ENCODE data around the gene RGL2.
A peak's percentile ranks its signal among the peaks of the same experiment; 100 is the strongest.
"Not testable (repeated sequence)": the region's sequence is repeated elsewhere in the genome, so short reads cannot be mapped to it uniquely, and the experiment has no call there.

RGL2 gene

DNA sequence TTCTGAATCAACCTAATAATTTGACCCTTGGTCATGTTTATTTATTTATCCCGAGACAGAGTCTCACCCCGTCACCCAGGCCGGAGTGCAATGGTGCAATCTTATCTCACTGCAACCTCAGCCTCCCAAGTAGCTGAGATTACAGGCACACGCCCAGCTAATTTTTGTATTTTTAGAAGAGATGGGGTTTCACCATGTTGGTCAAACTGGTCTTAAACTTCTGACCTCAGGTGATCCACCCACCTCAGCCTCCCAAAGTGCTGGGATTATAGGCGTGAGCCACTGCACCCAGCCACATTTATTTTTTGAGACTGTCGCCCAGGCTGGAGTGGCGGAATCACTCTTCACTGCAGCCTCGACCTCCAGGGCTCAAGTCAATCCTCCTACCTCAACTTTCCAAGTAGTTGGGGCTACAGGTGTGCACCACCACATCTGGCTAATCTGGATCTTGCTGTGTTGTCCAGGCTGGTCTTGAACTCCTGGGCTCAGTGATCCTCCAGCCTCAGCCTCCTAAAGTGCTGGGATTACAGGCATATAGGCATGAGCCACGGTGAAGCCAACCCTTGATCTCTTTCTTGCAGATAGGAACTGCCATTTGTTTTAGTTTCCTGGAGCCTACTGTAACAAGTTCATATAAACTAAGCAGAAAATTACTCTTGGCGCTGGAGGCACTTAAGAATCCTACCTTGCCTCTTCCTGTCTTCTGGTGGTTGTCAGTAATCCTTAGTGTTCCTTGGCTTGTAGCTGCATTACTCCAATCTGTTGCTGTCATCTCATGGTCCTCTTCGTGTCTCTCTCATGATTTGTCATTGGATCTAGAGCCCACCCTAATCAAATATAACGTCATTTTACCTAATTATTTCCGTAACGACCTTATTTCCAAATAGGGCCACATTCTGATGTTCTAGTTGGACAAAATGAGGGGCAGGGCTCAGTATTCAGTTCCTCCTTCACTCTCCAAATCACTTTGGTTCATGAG, 24.5 kb downstream of the RGL2 start:
- DNase-seq (ENCODE audit: low spot score), result no peak

DNA sequence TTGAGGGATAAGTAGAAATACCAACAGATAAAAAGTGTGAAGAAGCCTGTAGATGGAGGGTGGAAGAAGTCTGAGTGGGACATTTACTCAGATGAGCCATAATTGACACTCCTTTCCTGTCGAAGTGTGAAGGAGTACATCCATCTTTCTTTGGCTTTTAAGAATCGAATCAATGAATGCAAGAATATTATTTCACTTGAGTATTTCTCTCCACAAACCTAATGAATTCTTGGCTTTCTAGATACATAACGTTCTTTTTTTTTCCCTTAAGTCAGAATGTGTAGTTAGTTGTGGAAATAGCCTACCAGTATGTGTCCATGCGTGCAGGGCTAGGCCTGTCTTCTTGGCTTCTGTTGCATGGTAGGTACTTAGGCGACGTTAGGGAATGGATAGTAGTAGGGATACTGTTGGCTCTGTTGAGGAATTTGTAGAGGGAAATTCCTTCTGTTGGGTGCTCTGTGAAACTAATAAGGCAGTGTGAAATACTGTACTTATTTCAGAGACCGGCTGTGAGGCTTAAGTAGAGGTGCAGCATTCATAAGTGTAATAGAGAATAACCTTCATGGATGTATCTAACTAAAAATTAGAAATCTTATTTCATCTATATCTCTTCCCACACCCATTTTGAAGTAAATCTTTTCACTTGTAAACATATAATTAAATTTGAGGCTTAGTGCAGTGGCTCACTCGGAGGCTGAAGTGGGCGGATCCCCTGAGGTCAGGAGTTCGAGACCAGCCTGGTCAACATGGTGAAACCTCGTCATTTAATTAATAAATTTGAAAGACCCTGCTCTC, 25.4 kb downstream of the RGL2 start:
- DNase-seq (ENCODE audit: low spot score), result no peak

DNA sequence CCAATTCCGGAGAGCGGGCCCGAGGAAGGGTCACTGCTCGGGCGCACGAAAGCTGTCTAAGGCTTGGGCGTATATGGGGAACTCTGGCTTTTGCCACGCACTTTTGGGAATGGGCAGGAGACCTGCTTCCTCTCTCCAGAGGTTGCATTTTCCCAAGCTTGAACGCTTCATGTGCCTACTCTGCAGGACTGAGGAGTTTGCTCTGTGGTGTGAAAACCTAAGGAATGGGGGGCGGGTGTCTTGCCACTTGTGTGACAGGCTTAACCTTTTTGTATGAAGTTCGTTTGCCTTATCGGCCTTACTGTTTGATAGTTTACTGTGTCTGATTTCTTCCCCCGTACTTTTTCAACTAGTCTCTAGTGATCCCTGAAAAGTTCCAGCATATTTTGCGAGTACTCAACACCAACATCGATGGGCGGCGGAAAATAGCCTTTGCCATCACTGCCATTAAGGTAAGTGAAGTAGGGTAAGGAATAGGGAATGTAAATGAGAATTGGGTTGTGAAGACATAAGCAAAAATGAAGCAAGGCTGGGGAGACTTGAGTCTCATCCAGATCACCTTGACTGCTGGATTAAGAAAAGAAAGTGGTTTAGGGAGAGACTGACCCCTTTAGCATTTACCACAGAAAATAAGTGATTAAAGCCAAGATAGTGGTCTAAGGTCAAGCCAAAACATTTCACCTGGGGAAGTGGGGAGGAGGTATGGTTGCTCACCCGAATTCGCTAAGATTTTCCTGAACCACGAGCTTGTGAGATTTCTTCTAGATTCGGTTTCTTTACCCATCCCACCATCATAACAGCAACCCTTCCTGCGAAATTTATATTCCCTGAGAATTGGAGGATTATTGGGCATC, 26.2 kb downstream of the RGL2 start:
- no peak for DNase-seq (ENCODE audit: low spot score)

DNA sequence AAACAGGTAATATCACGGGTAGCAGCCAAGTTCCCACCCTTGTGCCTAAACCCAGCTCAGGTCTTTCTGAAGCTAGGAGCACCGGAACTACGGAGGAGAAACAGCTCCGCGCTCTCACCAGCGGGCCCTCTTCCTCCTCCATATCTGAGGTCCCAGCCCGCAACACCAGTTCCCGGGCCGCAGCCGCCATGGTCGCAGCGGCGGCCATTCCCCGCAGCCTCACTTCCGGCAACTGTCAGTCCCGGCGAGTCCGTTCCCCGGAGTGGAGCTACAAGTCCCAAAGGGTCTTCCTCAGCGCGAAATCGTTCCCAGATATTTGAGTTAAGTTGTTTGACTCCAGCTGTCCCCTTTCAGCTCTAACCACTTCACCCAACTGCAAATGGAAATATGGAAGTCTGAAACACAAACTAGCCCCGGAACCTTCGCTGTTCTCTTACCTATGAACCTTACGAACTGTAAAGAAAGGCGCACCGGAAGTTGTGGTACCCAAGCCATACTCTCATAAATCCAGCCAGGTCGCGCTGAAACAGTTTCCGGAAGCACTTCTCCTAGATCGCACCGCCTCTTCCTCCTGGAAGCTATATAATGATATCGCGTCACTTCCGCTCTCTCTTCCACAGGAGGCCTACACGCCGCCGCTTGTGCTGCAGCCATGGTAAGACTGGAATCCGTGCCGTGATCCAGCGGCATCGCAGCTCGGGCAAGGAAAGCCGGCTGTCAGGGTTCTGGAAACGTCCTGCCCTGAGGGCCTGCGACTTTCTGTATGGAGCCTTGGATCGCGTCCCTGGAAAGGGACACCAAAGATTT, 27.1 kb downstream of the RGL2 start, which contains the start of the genes RPS18 and VPS52:
RPS18 (plus strand) TSS at position 608 of the 807 bp plus-strand sequence; CDS start at position 653, 45 bp downstream.
VPS52 (minus strand) TSS at position 409 of the 807 bp plus-strand sequence; CDS start at position 208, 201 bp downstream.
- DNase-seq (ENCODE audit: low spot score), result peak; percentile 99

DNA sequence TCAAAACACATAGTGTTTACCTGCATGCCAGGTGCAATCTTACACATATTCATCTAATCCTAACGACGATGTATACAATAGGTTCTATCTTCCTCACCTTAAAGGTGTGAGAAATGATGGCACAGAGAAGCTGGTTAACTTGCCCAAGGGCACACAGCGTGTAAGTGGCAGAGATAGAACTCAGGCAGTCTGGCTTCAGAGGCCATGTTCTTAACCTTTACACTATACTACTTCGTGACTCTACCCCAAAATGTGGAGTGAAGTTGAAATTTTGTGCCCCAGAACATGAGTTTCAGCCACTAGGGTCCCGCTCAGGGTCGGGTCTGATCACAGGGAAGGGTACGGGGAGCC, 27.6 kb downstream of the RGL2 start:
- no peak for DNase-seq (ENCODE audit: low spot score)

DNA sequence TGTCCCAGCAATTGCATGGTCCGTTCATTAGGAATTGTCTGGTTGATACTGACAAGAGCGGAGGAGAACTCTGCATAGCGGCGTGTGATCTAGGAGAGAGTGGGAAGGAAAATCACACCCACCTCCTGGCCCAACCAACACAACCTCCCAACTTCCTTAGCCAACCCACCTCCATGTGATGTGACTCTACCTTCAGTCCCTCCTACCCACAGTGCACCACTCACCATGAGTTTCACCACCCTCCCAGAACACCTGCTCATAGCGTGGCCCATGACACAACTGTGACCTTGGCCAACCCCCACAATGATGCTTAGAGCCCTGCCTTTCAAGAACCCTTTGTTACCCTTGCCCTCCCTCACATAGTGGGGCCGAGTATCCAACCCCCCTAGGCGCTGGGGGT, 34.7 kb downstream of the RGL2 start:
- DNase-seq (ENCODE audit: low spot score), result no peak

DNA sequence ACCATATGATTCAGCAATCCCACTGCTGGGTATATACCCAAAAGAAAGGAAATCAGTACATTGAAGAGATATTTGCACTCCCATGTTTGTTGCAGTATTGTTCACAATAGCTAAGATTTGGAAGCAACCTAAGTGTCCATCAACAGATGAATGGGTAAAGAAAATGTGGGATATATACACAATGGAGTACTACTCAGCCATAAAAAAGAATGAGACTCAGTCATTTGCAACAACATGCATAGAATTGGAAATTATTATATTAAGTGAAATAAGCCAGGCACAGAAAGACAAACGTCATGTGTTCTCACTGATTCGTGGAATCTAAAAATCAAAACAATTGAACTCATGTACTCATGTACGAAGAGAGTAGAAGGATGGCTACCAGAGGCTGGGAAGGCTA, 36.3 kb downstream of the RGL2 start:
- DNase-seq (ENCODE audit: low spot score), result not testable (repeated sequence)

DNA sequence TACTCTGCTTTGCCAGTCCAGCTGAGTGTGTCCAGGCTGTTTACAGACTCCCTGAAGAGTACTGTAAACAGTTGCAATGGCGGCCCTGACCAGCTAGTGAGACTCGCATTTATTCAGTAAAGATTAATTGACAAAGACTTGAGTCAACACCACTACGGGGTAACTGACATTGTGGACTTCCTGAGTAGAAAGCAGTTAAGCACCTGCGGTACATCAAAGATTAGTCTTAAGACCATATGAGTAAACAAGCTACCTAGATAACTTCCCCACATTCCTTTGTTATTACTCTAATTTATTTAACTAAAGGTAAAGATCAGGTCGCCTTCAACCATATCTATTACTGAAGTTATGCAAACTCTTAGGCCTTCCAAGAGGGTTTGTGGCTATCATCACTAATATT, 39.7 kb downstream of the RGL2 start:
- DNase-seq (ENCODE audit: low spot score), result no peak

DNA sequence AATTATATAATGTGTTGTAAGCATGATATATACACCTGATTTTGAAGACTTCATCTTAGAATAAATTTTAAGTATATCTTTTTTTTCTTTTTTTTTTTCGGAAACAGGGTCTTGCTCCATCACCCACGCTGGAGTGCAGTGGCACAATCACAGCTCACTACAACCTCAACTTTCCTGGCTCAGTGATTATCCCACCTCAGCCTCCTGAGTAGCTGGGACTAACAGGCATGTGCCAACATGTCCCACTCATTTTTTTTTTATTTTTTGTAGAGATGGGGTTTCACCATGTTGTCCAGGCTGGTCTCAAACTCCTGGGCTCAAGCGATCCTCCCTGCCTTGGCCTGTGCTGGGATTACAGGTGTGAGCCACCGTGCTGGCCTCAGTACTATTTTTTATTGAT, 44.2 kb downstream of the RGL2 start:
- DNase-seq (ENCODE audit: low spot score), result no peak

DNA sequence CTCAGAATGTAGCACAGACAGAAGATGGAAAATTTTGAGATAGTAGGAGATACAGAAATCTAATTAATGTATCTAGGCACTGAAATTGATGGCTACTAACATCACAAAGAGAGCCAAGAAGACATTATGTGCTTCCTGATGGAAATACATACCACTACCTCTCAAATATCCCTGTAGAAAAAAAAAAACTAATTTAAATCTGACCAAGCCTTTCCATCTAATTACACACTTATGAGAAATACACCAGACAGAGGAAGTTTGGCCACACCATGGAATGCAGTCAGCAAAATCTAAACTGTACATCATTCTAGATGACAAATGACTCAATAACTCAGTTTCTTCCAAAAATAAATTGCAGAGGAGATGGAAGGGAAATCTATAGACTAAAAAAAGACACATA, 46.0 kb downstream of the RGL2 start:
- no peak for DNase-seq (ENCODE audit: low spot score)

DNA sequence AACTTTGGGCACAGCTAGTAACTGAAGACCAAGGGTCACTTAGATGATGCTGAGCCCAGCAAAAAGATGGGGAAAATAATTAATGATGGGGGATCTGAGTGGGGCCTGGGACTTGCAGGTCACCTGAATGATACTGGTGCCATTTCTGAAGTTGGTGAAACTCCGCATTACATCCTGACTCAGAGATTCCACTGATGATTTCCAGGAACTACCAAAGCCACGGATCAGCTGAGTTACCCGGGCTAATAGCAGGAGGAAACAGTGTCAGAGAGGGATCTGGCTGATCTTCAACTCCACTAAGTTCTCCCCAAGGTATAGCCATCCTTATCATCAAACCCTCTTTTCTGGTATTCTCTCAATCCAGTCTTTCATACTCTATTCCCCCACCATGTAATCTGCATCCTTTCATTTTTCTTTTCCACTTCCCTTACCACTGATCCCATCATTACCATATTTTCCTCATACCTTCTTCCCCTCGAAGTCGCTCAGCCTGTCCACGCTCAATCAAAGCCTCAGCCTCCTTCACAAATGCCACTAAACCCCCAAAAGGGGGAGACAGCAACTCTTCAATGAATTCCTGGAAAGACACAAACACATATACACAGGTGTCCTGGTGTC, 47.2 kb downstream of the RGL2 start:
- no peak for DNase-seq (ENCODE audit: low spot score)

DNA sequence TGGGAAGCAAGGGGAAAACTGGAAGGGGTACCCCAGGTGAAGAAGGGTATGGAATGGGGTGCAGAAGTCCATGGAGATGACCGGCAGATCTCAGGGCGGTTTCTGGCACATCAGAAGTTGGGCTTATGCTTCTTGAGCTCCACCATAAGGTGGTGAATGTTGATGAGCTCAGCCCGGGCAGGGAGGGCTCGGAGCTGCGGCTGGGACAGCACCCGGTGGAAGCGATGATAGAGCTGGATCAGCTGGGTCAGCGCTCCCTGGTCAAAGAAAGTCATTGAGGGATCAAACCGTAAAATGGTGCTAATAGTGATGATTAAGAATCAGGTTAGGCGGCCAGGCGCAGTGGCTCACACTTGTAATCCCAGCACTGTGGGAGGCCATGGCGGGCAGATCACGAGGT, 48.0 kb downstream of the RGL2 start:
- no peak for DNase-seq (ENCODE audit: low spot score)

DNA sequence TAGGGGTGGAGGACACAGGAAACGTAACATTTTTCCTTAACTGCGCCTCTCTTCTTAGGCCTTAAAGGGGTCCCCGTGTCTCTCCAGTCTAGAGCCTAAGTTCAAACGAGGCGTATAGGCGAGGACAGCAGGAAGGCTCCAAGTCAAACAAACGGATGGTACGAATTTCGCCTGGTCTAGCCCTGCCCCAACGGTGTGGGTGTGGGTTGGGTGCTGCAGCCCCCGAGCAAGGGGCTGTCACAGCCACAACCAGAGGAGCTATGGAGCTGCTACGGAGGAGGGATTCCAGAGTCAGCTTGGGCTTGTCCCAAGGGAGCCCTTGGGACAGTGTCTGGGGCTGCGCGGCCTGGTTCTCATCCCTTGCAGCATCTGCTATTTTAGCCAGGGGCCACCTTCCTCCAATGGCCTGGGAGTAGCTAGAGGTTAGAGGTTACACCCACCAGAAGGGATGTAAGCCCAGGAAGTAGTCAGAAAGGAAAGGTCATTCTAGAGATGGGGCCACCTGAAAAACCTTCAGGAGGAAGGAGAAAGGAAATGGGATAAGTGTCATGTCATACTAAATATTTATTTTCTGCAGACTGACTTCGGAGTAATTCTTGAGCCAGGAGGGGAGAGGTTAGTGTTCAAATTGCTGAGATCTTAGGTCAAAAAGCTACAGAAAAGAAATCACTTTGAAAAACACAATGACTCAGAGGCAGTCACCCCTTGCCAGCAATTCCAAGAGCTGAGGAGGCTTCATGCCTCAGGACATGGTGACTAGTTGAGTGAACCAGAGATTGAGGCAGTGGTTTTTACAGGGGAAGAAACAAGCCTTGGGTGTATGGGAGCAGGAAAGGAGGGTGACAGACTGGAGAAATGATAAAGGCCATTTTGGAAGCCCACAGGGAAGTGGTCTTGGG, 48.8 kb downstream of the RGL2 start:
- no peak for DNase-seq (ENCODE audit: low spot score)

DNA sequence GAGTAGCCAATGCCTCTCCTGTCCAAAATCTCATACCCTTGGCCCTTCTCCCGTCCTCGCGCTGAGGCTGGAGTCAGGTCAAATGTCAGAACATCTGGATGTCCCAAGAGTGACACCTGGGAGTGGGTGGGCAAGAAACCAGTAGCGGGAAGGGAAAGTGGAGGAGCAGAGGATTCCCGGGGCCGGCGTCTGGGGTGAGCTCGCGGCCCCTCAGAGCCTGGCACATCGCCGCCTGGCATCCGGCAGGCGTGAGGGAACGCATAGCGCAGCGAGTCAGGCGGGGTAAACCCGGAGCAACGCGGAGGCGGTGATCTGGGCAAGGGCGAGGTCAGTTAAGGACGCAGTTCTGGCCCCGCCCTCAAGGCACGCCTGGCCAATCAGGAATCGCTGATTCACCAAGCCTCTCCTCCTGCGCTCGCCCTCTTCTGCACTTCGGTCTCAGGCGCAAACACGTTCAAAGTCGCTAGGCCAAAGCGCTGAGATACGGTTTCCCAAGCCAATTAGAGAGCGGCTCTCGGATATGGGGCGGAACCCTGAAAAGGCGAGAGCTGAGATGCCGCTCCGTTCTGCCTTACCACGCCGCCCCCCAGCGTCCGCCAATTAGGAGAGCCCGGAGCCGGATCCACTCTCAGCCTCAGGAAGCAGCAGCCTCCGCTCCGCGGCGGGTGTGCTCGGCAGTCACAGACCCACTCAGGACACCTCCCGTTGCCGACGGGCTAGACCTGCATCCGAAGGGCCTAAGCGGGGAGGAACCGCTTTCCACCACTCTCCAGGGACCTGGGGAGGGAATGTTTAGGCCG, 49.6 kb downstream of the RGL2 start:
- DNase-seq (ENCODE audit: low spot score), result peak; percentile 100

DNA sequence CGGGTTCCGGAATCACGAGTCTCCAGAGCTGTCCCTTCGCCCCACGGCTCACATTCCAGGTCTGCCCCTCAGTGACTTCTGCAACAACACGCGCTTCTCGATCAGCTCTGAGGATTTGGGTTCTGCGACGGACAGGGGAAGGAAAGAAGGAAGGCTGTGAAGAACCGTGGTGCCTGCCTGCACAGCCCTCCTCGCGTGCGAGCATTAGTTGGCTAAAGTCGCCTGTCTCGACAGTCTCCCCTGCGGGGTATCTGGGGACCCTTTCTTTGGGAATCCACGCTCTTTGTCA, 50.2 kb downstream of the RGL2 start:
- DNase-seq (ENCODE audit: low spot score), result no peak

DNA sequence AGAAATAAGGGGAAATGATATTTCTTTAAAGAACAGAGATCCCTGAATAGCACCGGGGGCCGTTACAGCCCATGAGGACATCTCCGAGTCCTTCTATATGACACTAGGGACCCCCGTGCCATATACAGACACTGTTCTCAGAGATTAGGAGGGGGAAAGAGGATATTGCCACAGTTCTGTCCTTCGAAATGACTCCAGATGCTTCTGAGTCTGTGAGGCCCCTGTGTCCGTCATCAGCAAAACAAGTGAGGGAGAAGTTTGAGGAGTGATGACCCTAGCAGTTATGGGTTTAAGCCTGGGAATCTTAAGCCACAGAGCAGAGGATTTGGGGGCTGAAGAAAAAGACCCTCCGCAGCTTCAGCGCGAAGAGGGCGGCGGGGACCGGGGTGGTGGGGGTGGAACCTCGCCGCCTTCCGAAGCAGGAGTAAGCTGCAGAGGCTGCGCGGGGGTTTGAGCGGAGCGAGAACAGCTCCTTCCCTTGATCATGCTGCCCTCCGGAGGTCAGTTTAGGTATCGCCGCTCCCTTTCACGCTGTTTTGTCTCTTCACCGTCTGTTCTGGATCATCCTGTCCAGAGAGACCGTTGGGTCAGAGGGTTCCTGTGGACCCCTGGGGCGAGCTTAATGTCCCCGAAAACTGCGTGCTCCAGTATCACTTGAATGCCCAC, 50.6 kb downstream of the RGL2 start:
- DNase-seq (ENCODE audit: low spot score), result peak; percentile 91

DNA sequence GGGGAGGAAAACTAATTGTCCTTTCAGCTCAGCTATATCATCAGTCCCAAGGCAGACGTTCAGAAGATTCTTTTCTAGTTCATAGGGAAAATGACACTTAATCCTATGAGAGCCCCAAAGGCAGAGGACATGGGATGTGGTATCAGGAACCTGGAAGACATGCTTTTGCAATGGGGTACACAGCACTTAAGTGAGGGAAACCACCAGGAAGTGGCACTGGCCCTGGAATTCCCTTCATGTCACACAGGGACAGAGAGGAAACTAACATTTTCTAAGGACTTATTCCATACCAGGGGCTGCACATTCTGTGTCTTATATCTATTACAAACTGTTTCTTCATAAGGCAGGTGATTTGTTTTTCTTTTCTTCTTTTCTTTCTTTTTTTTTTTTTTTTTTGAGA, 55.3 kb downstream of the RGL2 start:
- DNase-seq (ENCODE audit: low spot score), result no peak

DNA sequence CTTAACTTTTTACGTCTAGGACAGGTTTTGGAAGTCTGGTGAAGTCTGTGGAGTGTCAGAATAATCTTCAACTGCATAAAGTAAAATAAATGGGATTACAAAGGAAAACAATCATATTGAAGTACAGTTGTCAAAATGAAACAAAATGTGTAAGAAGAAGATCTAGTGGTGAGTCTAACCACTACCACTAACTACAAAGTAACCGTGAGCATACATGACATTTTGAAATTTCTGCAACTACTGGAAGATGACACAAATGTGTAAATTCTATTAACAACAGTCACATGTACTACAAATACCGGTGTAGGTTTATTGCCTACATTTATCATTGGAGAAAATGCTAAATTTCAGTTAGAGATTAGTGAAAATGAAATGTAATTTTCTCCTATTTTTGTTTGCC, 56.8 kb downstream of the RGL2 start:
- no peak for DNase-seq (ENCODE audit: low spot score)
